NCI-H82 treated with DMSO at 0.1 percent for 48 hours (cell line): ENCODE data around the gene STIM1.
"Not testable (repeated sequence)": the region's sequence is repeated elsewhere in the genome, so short reads cannot be mapped to it uniquely, and the experiment has no call there.

Source experiments
- DNase-seq: peaks from one replicate; lab custom pipeline; 2025; ENCODE audit not compliant: unreplicated experiment; lab: John Stamatoyannopoulos, UW

The STIM1 gene

DNA sequence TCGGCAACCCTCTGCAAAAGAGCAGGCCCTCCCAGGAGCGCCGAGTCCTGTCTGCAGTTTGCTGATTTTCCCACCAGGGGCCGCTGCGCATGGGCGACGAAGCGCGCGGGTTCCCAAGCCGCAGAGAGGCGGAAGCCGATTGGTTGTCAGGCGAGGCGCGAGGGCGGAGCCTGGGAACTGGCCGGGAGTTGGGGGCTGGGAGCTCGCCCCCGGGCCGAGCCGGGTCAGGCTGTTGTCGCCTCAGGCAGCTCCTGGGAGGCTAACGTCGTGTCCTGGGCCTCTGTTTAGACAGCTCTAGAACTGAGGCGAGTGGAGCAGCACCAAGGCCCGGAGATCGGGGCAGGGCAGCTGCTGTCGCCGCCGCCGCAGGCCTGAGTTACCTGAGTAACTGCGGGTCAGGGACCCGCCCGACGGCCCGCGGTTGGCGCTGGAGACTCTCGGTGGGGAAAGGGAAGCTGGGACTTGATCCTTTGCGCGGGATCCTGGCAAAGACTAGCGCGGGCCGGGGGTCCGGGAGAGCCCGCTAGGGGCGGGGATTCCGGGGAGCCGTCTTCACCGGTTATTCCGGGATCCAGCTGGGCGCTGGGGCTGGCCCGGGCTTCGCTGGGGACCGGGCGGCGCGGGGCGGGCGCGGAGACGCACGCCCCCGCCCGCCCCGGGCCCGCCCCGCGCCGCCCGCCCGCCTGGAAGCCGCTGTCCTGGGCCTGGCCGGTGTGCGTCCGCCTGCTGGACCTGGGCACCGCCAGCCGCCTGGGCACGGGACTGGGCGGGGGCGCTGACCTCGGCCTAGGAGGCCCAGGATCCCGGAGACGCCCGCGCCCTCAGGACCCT, at the start of gene STIM1:
Gene STIM1, plus strand, starts transcription at position 688 of the 831 bp plus-strand sequence. CDS start 607 bp downstream, outside the sequence.
- DNase-seq, result peak; percentile 67

DNA sequence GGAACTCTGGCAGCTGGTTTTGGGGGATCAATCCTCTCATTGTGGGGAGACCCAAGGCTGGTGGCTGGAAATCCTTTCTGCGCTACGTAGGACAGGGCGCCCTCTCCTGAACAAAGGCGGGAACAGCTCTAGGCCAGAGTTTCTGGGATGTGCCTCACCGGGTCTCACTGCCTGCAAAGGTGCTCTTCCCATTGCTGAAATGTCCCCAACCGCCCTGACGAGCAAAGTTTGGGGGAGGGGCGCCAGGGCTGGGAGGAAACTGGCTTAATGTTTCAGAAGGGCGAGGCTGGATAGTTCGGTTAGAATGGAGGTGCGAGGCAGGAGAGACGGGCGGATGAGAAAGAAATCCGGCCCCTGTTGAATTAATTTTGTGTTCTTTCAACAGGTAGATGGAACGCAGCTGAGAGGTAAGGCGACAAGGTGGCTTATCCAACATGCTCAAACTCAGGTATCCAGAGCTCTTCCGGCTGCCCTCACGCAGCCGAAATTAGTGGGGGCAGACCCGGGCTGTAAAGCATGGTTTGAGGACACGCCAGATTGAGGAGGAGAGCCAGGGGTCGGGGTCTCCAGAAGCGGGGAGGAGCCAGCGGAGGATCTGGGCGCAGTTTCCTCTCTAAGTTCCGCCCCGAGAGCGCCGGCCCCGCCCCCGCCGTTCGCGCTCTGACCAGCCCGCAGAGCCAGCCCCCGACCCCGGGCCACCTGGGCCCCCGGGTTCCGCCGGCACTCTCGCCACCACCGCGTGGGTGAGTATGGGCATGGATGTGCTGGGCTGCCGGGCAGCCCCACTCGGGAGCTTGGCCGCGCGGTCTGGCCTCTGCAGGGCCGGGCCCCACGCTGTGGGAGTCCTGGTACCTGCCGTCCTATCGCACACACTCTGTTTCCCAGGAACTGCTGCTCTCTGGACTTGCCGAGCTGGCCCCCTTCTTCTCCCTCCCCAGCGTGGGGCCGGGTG, 47.3 kb upstream of the STIM1 start, which contains the start of gene PGAP2:
Gene PGAP2, plus strand, starts transcription at position 652 of the 952 bp plus-strand sequence. CDS start 2,700 bp downstream, outside the sequence.
- peak; percentile 43 for DNase-seq

- peak; percentile 12 for DNase-seq
Observed at GRCh38 chr11:3808861-3809623, 46.4 kb upstream of the STIM1 start.

GRCh38 chr11:3809624-3809928, 45.9 kb upstream of the STIM1 start:
- DNase-seq, result no peak

DNA sequence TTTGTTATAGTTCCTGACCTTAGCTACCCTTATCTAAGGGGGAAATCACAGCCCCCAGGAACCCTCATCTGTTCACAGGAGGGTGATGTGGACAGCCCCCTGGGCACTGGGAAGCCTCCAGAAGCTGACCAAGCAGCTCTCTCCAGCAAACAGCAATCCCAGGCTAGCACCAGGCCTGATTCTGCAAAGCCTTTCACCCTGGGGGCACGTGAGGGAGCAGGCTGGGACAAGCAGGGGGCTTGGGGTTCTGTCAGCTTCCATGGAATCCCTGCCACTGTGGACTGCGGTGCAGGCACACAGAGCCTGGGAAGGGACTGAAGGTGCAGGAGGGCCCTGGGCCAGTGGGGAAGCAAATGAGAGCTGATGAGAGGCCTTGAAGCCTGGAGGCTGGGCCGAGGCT, 45.0 kb upstream of the STIM1 start:
- DNase-seq, result no peak

DNA sequence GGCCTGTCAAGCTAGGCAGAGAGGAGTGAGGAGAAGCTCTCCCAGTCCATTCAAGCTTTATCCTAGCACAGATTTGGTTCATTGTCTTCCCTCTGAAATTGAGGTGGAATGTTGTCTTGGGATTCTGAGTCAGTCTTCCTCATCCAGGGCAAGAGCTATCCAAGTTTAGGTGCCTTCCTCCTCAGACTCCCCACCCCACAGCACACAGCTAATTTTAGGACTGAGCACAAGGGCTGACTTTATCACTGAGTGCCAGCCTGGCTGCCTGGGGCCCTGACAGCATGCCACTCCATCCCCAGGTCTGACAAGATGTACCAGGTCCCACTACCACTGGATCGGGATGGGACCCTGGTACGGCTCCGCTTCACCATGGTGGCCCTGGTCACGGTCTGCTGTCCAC, 44.5 kb upstream of the STIM1 start:
- DNase-seq, result no peak

DNA sequence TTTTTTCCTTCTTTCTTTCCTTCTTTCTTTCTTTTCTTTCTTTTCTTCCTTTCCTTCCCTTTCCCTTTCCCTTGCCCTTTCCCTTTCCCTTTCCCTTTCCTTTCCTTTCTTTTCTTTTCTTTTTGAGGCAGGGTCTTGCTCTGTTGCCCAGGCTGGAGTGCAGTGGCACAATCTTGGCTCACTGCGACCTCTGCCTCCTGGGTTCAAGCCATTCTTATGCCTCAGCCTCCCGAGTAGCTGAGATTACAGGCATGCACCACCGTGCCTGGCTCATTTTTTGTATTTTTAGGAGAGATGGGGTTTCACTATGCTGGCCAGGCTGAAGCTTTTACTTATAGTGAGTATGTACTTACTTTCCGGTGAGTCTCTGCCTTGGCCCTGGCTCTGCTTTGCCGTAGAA, 40.6 kb upstream of the STIM1 start:
- DNase-seq, result not testable (repeated sequence)

DNA sequence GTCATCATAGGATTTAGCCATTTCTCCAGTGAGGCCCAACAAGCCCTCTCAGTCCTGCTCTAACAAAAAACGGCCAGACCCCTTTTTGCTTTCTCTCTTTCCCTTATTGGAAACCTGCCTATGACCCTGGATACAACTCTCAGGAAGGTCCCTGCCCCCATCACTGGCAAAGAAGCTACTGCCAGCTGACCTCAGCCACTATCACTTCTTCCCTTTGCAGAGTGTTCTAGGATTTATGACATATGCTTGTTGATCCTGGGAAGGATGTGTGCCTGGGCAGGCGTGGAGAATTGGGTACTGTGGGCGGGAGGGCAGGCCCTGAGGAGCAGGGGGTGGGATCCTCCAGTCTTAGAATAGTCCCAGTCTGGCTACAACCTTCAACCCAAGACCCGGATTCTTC, 39.6 kb upstream of the STIM1 start:
- DNase-seq, result no peak

GRCh38 chr11:3816673-3817072, 38.8 kb upstream of the STIM1 start:
- no peak for DNase-seq

GRCh38 chr11:3817181-3817800, 38.2 kb upstream of the STIM1 start:
- DNase-seq, result no peak

DNA sequence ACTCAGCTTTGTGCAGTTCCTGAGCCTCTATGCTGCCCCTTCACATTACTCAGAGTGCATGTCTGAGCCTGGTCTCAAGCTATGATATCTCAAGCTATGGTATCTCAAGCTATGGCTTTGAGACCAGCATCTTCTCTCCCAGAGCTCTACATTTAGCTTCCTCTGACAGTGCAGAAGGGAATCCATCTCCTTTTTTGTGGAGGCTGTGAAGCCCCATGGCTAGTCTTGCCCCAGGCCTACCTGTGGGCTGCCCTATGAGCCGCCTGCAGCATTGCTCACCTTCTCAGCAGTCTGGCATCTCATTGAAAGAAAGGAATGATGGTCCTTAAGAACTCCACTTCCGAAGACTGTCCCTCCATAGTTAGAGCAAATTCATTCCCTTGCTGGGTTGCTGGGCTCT, 34.5 kb upstream of the STIM1 start:
- DNase-seq, result no peak

DNA sequence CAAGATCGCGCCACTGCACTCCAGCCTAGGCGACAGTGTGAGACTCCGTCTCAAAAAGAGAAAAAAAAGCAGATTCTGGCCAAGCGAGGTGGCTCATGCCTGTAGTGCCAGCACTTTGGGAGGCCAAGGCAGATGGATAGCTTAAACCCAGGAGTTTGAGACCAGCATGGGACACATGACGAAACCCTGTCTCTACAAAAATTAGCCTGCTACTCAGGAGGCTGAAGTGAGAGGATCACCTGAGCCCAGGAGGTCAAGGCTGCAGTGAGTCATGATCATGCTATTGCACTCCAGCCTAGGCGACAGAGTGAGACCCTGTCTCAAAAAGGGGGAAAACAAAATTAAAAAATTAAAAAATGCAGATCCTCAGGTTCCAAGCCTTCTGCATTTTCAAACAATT, 33.2 kb upstream of the STIM1 start:
- no peak for DNase-seq

DNA sequence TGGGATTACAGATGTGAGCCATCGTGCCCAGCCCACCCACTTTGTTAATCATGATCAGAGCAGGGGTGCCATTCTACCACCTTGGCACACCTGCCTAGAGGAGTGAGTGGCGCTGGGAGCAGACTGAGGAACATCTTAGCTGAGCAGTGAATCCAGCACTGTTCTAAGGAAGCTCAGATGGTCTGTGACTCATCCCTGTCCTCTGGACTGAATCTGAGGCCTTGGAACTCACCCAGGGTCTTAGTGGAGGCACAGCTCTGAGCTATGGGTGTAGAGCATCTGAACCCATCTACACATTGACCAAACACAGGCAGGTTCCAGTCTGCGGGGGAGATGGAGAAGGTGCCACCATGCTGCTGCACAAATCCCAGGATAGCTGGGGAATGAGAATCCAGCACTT, 32.2 kb upstream of the STIM1 start:
- DNase-seq, result no peak

DNA sequence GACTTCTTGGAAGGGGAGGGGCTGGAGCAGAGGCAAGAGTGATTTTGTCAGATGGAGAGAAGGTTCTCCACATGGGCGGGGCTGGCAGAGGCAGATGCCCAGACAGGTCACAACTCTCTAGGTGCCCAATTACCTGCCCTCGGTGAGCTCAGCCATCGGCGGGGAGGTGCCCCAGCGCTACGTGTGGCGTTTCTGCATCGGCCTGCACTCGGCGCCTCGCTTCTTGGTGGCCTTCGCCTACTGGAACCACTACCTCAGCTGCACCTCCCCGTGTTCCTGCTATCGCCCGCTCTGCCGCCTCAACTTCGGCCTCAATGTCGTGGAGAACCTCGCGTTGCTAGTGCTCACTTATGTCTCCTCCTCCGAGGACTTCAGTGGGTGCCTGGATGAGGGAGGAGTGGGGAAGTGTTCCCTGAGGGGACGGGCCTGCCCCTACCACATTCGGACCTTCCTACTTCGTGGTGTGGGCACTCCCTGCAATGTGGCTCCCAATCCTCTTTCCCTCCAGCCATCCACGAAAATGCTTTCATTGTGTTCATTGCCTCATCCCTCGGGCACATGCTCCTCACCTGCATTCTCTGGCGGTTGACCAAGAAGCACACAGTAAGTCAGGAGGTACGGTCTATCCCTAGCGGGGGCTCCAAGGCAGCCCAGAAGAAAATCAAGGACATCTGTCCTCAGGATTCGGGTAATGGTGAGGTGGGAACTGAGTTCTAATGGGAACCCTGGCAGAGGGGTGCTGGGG, 31.5 kb upstream of the STIM1 start:
- no peak for DNase-seq

DNA sequence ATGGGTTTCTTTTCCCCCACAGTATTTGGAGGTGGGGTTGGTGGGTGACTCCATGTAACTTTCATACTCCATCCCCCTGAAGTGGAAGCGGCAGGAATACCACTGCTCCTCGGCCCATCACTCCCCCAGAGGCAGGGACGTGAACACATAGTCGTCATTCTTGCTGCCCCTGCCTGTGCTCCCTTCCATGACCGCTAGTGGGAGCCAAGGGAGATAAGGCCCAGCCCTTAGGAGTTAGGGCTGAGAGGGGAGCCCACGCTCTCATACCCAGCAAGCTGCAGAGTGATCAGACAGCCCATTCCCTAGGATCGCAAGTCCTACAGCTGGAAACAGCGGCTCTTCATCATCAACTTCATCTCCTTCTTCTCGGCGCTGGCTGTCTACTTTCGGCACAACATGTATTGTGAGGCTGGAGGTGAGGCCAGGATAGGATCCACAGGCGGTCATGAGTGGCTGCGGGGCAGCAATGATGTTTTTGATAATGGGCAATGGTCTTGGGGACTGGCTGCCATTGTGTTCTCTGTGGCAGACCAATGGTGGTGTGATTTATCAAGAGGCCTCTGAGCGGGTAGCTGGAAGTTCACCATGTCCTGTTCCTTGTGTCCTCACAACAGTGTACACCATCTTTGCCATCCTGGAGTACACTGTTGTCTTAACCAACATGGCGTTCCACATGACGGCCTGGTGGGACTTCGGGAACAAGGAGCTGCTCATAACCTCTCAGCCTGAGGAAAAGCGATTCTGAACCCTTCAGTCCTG, 30.6 kb upstream of the STIM1 start:
- no peak for DNase-seq

DNA sequence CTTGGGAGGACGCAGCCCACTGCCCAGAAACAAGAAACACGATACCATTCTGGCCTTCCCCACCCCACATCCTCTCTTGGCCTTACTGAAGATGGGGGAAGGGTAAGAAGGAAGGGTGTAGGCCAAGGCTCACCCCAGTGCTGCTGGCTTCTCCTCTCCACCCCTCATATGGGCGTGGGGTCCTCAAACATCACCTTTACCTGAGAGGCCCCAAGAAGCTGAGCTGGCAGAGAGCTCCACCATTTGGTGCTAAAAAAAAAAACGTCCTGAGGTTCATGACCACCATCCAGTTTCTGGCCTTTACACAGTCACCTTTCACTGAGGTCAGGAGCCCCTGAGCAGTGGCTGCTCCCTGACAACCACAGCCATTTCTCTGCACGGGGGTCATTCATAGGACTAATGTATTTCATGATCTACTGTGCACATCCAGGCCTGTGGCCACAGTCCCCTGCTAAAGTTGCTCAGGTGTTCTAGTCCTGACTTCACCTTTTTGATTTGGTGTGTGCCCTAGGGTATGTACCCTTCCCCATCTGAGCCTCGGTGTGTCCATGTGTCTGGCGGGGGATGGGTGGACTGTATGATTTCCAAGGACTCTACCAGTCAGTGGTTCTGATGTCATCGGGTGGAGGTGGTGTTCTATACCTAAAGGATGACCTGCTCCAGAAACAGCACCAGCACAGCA, 29.9 kb upstream of the STIM1 start:
- no peak for DNase-seq

GRCh38 chr11:3826721-3827120, 28.7 kb upstream of the STIM1 start:
- DNase-seq, result no peak

DNA sequence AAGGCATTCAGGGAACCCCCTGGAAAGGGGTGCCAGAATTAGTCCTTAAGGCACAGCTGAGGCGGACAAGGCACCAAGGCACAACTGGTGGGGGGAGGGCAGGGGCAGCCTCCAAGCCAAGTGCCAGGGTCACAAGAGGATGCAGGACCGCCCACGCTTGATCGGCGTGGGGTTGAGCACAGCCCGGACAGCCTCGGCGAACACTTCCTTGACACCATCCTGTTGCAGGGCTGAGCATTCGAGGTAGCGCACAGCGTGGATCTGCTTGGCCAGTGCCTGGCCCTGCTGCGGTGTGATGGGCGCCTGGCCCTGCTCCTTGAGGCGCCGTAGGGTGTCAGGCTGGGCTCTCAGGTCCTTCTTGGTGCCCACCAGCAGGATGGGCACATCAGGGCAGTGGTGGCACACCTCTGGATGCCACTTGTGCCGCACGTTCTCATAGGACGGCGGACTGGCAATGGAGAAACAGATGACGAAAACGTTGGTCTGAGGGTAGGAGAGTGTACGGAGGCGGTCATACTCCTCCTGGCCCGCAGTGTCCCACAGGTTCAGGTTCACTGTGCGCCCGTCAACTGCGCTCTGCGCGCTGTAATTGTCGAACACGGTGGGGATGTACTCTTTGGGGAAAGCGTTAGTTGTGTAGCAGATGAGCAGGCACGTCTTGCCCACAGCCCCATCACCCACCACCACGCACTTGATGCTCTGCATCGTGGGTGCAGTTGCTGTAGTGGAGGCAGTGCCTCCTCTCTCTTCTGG, 27.9 kb upstream of the STIM1 start:
- DNase-seq, result no peak
